Thymus (tissue), 11 donors: ENCODE results near the gene PLCL1. TPM values are rescaled to one million over a fixed set of nuclear protein-coding genes. Genes with fewer than 3 reads are reported as not detected.

ENCODE experiments used
- DNase-seq, 9 donors: peaks; one replicate each; pipeline ENCODE4 v3.0.0-alpha.2; 2013; ENCODE audit warnings: low spot score in 9 of 9, low read depth in 6 of 9, missing footprints in 1 of 9
- H3K27ac ChIP-seq, 2 donors: one replicate each; pipeline ENCODE4 v1.5.1; 2013; ENCODE audit warnings: control low read depth in 1 of 2, low read depth in 1 of 2, low read length in 1 of 2, mild to moderate bottlenecking in 1 of 2, moderate library complexity in 1 of 2
- H3K27me3 ChIP-seq, 2 donors: one replicate each; pipeline ENCODE4 v1.5.1; 2013; ENCODE audit warnings: low read length in 1 of 2; ENCODE audit not compliant: control insufficient read depth in 2 of 2, insufficient read depth in 1 of 2
- H3K36me3 ChIP-seq, 2 donors: one replicate each; pipeline ENCODE4 v1.5.1; 2013; ENCODE audit warnings: low read length in 1 of 2, mild to moderate bottlenecking in 1 of 2, moderate library complexity in 1 of 2; ENCODE audit not compliant: control insufficient read depth in 2 of 2, insufficient read depth in 2 of 2
- H3K4me1 ChIP-seq, 2 donors: one replicate each; pipeline ENCODE4 v1.5.1; 2013; ENCODE audit warnings: low read length in 2 of 2; ENCODE audit not compliant: control insufficient read depth in 2 of 2, insufficient read depth in 2 of 2
- H3K4me3 ChIP-seq, 2 donors: one replicate each; pipeline ENCODE4 v1.5.1; 2013; ENCODE audit warnings: low read length in 2 of 2, control low read depth in 1 of 2, mild to moderate bottlenecking in 1 of 2
- H3K9me3 ChIP-seq, 2 donors: one replicate each; pipeline ENCODE4 v1.5.1; 2013; ENCODE audit warnings: low read length in 1 of 2, mild to moderate bottlenecking in 1 of 2; ENCODE audit not compliant: control insufficient read depth in 2 of 2, insufficient read depth in 1 of 2
- WGBS: extraction: QIAGEN DNeasy Blood & Tissue Kit; methylation state at CpG from one replicate; pipeline ENCODE4 v1.1.7; 2013; 5-methylcytosine and 5-hydroxymethylcytosine counted together
- polyA plus RNA-seq: library from polyadenylated mRNA; stranded (reverse); fragments of 200-250 nt; gene quantifications from one replicate; pipeline ENCODE4 v1.2.3, GENCODE V29; 2013
- total RNA-seq: library from RNA; stranded (reverse); fragments of 120-200 nt; gene quantifications from one replicate; pipeline ENCODE4 v1.2.4, GENCODE V29; 2013
- donor health status: healthy.

PLCL1 gene
- total and polyA plus RNA-seq, 2 donors = 7.8 to 16.5 TPM

DNA sequence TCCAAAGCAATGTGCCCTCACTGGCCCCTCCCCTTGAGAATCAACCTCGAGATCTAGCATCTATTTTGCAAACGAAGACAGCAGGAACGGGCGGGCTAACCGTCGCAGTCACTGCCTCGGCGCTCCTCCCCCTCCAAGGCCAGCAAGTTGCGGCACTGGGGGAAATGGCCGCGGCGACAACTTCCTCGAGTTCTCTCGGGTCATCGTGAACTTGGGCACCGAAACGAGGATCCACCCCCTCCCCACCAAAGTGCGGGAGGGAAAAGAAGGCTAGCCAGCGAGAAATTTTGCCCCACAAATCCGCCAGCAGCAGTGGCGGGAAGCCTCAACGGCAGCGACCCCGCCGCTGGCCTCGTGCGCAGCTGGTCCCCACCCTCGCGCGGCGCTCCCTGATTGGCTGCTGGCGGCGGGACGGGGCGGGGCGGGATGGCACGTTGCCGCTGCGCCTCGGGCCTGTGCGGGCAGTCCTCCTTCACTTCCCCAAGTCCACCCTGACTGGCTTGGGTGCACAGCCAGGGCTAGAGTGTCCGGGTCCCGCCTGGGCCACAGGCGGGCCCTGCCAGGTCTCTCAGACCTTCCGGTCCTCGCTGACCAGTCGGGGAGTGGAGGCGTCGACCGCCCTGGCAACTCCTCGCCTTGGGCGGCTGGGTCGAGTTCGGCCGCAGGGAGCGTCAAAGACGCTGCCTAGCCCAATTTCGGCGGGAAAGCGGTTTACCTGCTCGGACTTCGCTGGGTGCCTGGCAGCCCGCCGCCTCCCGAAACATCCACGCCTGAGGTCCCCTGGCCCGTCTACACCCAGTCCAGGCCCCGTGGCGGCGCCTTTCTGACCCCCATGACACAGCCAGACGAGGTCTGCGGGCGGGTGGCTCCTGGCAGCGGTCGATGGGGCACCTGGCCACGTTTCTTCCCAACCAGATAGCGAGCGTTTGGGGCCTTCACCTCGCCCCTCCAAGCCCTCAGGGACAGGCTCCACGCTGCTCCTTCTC is 19.1 kb upstream of the PLCL1 start, which contains the start of gene BOLL:
BOLL (minus strand) TSS at position 364 of the 986 bp plus-strand sequence. CDS start 3,469 bp downstream, outside the sequence.
- Histone ChIP-seq H3K4me1 (peaks cover 5 to 13% of the 10 kb centered on the region in 2 donors), H3K27me3 (peaks cover 6 to 34% of the 10 kb centered on the region in 2 donors), H3K36me3 (no peaks in the 10 kb centered on the region), H3K4me3 (peak within 1 kb of the TSS; percentile 46 to 54), H3K27ac (peak within 1 kb of the TSS in 1 of 2 donors; percentile 36), H3K9me3 (peaks cover 1 to 17% of the 10 kb centered on the region in 2 donors)
- WGBS = 93% methylated on average over 80 of the region's 80 CpGs
- no peak for DNase-seq

- WGBS = 5% methylated on average over 79 of the region's 79 CpGs
- Histone ChIP-seq H3K9me3 (peaks cover 1 to 17% of the 10 kb centered on the region in 2 donors), H3K27me3 (peaks cover 6 to 36% of the 10 kb centered on the region in 2 donors), H3K4me1 (peaks cover 5 to 13% of the 10 kb centered on the region in 2 donors), H3K4me3 (peak overlapping the region; percentile 46 to 54), H3K27ac (peak overlapping the region in 1 of 2 donors; percentile 36), H3K36me3 (no peaks in the 10 kb centered on the region)
- DNase-seq = peak in 7 of 9 donors; percentile 54 to 82 (median 72)
Measured at GRCh38 chr2:197786010-197786877, 18.1 kb upstream of the PLCL1 start.

- no peaks in the 10 kb centered on the region for H3K36me3 ChIP-seq
- H3K27ac ChIP-seq = no peak overlapping the region
- H3K9me3 ChIP-seq = no peaks in the 10 kb centered on the region
- WGBS = 95% methylated on average over 1 of the region's 1 CpG
- peaks cover 6 to 21% of the 10 kb centered on the region in 2 donors for H3K27me3 ChIP-seq
- no peak for DNase-seq
- no peak overlapping the region for H3K4me3 ChIP-seq
- no peaks in the 10 kb centered on the region for H3K4me1 ChIP-seq
Measured at GRCh38 chr2:197793456-197793855, 10.9 kb upstream of the PLCL1 start.

GRCh38 chr2:197795277-197795676 is 9.1 kb upstream of the PLCL1 start:
- no peak overlapping the region for H3K27ac ChIP-seq
- no peaks in the 10 kb centered on the region for H3K4me1 ChIP-seq
- H3K9me3 ChIP-seq = no peaks in the 10 kb centered on the region
- no peaks in the 10 kb centered on the region for H3K36me3 ChIP-seq
- no peak overlapping the region for H3K4me3 ChIP-seq
- H3K27me3 ChIP-seq = peaks cover 6 to 26% of the 10 kb centered on the region in 2 donors
- DNase-seq = no peak

GRCh38 chr2:197798187-197798586 is 6.2 kb upstream of the PLCL1 start:
- DNase-seq = no peak
- H3K36me3 ChIP-seq = no peaks in the 10 kb centered on the region
- no peak overlapping the region for H3K4me3 ChIP-seq
- H3K4me1 ChIP-seq = peaks cover 2% of the 10 kb centered on the region in 2 donors
- H3K9me3 ChIP-seq = no peaks in the 10 kb centered on the region
- H3K27ac ChIP-seq = no peak overlapping the region
- WGBS = 92% methylated on average over 4 of the region's 4 CpGs
- peaks cover 6 to 28% of the 10 kb centered on the region in 2 donors for H3K27me3 ChIP-seq

DNA sequence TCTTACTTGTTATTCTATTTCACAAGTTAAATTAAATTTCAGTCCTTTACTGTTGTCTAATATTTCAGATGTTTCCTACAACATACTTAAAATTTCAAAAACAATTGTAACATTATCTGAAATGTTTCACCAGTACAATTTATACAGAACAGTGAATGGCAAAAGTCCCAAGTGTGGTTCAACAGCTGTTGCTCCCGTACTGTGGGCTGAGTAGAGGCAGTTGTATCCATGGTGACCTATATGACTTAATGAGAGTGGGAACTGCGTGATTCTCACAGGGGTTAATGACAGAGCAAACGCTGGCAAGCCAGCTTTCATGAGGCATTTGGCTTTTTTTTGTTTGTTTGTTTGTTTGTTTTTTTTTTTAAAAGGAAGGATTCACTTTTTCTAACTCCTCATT is 5.3 kb upstream of the PLCL1 start:
- WGBS = 77% methylated on average over 3 of the region's 3 CpGs
- DNase-seq = no peak
- H3K27me3 ChIP-seq = peaks cover 4 to 28% of the 10 kb centered on the region in 2 donors

DNA sequence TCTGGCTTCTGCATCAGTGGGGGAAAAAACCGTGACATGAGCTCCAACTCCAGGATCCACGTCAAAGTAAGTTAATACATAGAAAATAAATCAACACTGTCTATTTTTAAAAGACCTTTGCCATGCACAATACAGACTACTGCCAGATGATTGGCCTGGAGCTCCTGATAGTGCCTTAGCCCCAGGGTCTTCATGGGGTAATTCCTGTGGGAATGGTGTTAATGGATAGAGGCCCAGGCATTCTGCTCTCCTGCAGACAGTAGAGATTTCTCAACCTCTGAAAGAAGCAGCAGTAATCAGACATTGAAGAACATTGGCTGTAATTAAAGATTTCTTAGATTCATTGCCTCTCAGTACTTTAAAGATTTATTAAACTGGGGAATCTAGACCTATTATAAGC is 4.3 kb upstream of the PLCL1 start:
- 95% methylated on average over 2 of the region's 2 CpGs for WGBS

More for the DNA sequence above, 5.3 kb upstream of the PLCL1 start:
- Histone ChIP-seq H3K9me3 (no peaks in the 10 kb centered on the region), H3K4me1 (peaks cover 6 to 7% of the 10 kb centered on the region in 2 donors), H3K4me3 (no peak overlapping the region), H3K27ac (no peak overlapping the region), H3K36me3 (no peaks in the 10 kb centered on the region)

DNA sequence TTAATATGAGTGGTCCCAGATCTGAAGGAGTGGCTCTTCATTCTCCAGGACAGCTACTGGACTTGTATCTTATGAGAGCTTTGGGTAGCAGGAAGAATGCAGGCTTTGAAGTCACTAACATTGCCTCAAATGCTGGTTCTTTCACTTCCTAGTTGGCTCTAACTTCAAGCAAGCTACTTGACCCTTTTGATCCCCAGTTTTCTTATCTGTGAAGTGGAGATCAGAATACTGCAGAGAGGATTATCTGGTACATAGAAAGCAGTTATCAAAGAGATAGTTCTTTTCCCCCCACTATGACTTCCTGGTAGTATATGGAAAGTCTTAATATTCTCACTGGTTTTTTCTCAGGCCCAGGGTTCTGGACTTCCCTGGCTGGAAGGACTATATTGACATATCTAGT is 3.4 kb upstream of the PLCL1 start:
- no peak for DNase-seq
- Histone ChIP-seq H3K4me1 (peaks cover 6 to 13% of the 10 kb centered on the region in 2 donors), H3K36me3 (no peaks in the 10 kb centered on the region), H3K27ac (no peak overlapping the region), H3K4me3 (no peak overlapping the region), H3K9me3 (no peaks in the 10 kb centered on the region), H3K27me3 (peaks cover 4 to 31% of the 10 kb centered on the region in 2 donors)

More for the DNA sequence above, 4.3 kb upstream of the PLCL1 start:
- Histone ChIP-seq H3K27ac (no peak overlapping the region), H3K27me3 (peaks cover 4 to 24% of the 10 kb centered on the region in 2 donors), H3K36me3 (no peaks in the 10 kb centered on the region), H3K9me3 (no peaks in the 10 kb centered on the region), H3K4me1 (peaks cover 6 to 8% of the 10 kb centered on the region in 2 donors), H3K4me3 (no peak overlapping the region)
- no peak for DNase-seq
